Measurements from ENCODE around the gene ZCCHC24.

ZCCHC24 gene

DNA sequence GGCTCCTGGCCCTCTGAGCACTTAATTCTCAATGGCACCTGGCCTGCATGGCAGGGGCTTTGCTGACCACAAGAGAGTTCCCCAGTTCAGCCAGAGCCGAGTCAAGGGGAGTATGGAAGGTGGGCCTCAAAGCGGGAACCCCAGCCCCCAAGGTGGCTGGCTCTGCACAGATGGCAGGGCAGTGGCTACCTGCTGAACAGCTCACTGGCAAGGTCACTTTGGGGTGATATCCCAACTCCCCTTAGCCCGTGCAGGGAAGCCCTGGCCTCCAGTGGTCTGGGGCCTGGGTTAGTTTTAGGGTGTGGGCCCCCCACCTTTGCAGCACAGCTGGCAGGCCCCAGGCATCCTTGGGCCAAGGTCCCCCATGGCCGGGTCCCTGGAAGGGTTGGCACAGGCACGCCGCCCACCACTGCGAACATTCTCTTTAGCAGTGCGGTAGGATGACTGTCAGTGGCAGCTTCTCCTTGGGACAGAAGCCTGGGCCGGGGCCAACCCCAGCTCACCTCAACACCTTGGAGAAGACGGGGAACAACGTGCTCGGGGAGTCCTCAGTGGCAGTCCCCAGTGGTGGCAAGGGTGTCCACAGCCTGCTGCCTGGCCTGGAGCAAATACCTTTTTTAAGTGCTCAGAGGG, 61.3 kb downstream of the ZCCHC24 start:
- DNase-seq (ENCODE audit: low spot score) = no peak

DNA sequence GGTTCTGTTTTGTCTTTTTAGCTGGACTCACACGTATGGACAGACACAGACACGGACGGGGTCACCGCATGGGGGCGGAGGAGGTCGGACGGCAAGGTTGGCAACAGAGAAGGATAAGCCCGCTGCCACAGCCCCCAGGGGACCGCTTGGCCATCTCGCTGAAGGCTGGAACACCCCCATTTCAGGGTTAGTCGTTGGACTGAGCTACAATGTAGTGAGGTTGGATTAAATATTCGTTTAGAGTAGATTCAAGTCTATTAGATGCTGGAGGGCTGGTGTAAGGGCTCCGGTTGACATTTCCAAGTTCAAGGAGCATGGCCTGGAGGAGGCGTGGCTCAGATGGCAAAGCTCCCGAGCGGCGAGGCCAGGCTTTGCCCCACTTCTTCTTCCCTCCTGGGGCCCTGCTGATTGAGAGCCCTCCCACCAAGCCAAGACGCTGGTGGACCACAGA, 62.9 kb downstream of the ZCCHC24 start:
- no peak for DNase-seq (ENCODE audit: low spot score)

DNA sequence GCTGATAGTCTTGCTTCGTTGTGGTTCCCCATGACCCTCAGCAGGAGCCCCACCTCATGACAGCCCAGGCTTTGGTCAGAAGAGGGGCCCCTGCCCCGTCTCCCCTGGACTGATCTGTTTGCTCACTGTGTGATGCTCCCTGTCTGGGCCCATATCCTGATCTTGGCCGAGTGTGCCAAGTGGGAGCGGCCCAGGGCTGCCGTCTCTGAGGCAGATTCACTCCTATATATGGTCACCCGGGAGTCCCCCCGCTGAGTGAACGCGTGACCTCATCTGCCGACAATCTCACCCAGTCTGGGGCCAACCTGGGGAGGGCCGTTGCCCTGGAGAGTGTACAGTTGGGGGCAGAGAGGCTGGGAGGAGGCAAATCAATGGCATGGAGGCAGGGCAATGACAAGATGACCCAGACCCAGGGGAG, 63.6 kb downstream of the ZCCHC24 start:
- peak; percentile 90 for DNase-seq (ENCODE audit: low spot score)

DNA sequence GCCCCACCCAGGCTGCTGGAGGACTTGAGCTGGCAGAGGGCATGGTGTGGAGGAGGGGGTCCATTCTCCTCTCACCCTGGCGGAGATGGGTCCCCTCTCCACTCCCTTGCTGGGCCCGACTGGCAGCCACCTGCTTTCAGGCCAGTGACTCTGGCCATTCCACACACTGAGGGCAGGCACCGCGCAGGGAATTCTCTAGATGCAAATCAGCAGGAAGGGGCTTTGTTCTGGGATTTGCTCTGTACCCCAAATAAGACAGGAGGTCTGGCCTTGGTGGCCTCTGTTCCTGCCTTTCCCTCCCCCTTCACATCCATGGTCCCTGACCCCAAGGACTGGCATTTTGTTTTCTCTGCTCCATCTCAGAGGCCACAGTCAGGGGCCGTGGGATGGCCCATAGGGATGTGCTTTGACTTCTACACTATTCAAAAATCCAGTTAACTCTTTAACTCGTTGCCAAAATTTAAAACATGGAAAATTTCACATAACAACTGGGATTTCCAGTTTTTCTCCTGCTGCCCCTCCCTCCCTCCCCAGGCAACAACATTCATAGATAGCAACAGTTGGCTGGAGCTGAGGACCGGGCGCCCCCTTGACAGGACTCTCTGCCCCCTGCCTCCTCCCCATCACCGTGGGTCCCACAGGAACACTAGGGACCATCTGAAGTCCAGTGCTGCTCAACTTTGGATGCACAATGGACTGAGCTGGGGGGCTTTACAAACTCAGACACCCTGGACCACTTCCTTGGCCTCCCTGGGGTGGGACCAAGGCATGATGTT, 64.3 kb downstream of the ZCCHC24 start:
- no peak for DNase-seq (ENCODE audit: low spot score)

DNA sequence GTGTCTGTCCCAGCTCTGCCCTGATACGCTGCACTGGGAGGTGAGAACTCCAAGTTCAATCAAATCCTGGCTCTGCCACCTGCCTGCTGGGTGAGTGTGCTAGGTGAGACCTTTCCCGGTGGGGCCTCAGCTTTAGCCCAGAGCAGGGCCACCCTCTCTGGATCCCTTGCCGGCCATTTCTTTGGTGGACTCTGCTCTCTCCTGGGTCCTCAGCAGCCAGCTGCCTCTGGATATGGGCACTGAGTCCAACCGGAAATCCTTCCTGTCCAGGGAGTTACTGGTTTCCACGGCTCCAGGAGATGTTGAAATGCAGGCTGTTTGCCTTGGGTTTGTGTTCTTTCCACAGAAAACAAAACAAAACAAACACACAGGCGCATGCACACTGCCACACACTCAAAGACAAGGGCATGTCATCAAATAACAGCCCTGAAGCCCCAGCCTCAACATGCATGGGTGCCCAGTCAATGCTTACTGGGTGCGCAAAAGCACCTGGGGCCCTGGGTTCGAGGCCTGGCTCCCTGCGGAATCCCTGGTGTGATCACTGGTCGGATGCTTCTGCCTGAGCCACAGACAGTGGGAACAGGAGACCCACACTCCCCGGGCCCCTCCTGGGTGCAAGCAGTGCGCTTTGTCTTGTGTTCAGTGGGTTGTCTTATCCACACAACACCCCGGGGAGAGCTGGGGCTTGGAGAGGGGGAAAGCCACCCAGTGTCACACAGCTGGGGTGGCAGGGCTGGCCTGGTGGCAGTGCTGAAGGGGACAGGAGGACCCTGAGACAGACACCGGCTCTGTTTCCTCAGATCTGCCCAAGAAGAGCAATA, 65.1 kb downstream of the ZCCHC24 start:
- peak; percentile 75 for DNase-seq (ENCODE audit: low spot score)

DNA sequence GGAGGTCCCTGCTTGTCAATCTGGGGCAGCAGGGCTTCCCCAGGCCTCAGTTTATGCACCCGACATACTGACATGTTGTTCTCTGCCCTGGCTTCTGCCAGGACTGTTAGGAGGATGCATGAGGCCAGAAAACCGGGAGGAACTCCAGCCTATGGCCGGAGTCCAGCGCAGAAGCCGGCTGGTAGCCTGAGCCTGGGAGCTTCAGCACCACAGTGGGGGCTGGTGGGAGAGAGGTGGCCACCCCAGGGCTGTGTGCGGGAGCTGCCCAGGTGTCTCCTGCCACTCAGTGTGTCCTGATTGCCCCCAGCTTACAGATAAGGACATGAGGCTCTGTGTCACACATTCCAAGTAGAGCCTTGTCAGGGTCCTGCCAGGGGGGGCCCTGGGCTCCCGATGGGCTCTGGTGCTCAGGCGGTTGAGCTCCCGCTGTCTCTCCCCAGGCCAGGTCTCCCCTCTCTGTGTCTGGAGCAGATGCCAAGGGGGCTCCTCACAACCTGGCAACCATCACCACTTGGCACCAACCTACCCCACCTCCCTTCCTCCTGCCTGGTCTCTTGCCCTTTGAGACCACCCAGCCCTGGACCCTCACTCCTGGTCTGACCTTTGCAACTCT, 65.8 kb downstream of the ZCCHC24 start:
- DNase-seq (ENCODE audit: low spot score) = no peak

DNA sequence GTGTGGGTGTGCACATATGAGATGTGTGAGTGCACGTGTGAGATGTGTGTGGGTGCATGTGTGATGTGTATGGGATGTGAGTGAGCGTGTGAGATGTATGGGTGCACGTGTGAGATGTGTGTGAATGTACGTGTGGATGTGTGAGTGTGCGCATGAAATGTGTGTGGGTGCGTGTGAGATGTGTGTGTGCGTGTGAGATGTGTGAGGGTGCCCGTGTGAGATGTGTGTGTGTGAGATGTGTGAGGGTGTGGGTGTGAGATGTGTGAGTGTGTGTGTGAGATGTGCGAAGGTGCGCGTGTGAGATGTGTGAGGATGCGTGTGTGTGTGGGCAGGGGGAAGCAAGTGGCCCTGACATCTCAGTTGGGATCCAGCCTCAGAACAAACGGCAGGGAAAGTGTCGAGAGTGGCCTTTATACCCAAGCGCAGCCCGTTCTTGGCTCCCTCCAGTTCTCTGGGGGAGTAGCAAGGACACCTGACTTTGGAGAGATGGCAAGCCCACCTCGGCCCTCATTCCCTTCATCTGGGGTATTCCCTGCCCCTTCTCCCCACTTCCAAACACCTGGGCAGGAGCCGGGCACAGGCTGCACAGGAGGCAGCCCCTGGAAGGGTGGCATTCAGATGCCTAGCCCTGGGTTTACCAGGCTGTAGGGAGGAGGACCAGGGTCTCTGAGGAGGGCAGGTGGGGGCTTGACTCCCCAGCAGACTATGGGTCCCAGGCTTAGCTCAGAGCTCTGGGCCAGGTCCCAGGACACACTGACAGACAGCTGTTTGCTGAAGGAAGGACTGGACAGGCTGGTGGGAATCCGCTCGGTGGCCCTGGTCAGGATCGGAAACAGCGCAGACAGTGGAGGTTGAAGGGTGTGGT, 66.5 kb downstream of the ZCCHC24 start:
- no peak for DNase-seq (ENCODE audit: low spot score)

DNA sequence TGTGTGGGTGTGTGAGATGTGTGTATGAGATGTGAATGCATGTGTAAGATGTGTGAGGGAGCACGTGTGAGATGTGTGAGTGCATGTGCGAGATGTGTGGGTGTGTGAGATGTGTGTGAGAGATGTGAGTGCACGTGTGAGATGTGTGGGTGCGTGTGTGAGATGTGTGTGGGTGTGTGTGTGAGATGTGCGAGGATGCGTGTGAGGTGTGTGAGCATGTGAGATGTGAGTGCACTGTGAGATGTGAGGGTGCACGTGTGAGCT, 67.1 kb downstream of the ZCCHC24 start:
- no peak for DNase-seq (ENCODE audit: low spot score)

DNA sequence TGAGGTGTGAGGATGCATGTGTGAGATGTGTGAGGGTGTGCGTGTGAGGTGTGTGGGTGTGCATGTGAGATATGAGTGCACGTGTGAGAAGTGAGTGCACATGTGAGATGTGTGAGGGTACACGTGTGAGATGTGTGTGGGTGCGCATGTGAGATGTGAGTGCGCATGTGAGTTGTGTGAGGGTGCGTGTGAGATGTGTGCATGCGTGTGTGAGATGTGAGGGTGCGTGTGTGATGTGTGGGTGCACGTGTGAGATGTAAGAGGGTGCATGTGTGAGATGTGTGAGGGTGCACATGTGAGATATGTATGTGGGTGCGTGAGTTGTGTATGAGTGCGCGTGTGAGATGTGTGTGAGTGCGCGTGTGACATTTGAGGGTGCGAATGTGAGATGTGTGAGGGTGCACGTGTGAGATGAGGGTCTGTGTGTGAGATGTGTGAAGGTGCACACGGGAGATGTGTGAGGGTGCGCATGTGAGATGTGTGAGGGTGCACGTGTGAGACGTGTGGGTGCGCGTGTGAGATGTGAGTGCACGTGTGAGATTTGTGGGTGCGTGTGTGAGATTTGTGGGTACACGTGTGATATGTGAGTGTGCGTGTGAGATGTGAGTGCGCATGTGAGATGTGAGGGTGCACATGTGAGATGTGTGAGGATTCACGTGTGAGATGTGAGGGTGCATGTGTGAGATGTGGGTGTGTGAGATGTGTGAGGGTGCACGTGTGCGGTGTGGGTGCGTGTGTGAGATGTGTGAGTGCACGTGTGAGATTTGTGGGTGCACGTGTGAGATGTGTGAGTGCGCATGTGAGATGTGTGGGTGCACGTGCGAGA, 67.7 kb downstream of the ZCCHC24 start:
- no peak for DNase-seq (ENCODE audit: low spot score)

DNA sequence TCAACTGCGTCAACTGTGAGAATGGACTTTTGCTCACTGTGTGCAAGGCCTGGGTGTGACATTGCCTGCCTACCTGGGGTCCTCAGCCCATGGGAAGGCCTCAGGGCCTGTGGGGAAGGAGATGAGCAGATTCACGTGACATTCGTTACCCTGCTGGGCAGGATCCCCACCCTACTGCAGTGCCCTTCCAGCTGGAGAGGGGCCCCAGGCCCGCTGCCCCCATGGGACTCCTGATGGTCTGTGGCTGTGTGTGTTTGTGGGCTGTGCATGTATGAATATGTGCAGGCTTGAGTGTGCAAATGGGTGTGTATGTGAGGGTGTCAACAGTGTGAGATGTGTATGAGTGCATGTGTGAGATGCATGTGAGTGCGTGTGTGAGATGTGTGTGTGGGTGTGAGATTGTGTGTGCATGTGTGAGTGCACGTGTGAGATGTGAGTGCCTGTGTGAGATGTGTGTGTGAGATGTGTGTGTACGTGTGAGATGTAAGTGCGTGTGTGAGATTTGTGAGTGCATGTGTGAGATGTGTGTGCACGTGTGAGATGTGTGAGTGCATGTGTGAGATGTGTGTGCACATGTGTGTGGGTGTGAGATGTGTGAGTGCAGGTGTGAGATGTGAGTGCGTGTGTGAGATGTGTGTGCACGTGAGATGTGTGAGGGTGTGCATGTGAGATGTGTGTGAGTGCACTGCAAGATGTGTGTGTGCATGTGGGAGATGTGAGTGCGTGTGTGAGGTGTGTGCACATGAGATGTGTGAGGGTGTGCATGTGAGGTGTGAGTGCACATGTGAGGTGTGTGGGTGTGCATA, 68.5 kb downstream of the ZCCHC24 start:
- no peak for DNase-seq (ENCODE audit: low spot score)

DNA sequence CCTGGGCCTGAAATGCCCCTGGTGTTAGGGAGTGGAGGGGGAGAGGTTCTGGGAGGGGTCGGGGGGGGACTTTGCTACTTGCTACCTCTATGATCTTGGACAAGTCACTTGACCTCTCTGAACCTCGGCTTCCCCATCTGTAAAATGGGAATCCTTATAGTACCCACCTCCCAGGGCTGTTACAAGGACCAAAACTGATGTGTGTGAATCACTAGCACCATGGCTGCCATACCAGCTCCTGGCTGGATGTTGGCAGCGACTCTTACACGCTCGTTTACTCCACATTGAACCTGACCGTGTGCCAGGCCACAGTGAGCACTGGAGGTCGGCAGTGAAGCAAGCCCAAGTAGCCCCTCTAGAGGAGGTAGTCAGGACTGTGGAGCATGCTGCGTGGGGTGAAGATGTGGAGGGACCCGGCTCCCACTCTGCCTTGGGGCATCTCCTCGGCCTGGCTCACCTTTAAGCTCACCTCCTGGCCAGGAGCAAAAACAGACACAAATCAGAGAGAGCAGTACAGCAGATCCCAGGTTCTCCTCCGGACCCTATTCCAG, 69.3 kb downstream of the ZCCHC24 start:
- DNase-seq (ENCODE audit: low spot score) = no peak

DNA sequence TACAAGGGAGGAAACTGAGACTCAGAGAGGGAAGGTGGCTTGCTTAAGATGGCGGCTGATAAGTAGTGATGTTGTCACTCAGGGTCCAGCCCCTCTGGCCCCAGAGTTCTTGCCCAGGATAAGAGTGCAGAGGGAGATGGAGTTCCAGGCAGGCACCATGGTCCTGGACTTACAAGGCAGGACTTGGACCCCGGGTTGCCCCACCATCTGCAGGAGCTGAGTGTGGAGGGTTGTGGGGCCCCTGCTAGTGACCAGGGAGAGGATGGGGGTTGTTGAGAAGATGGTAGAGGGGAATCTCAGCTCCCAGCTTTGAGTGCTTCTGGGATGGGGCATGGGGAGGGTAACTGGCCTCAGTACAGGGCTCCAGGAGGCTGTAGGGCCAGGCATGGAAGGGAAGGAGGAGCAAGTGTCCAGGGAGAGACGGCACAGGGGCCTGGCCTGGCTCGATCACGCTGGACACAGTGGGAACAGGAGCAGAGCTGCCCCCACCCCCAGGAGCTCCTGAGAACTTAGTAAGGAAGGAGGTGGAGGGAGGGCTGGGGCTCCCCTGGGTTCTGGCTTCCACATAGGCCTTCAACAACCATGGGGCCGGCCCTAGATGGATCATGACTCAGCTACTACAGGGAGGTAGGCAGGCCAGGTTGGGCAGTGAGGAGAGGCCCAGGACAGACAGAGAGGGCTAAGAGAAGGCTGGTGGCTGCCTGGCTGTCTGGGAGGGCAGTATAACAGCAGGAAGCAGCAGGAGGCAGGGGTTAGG, 69.9 kb downstream of the ZCCHC24 start:
- DNase-seq (ENCODE audit: low spot score) = no peak

DNA sequence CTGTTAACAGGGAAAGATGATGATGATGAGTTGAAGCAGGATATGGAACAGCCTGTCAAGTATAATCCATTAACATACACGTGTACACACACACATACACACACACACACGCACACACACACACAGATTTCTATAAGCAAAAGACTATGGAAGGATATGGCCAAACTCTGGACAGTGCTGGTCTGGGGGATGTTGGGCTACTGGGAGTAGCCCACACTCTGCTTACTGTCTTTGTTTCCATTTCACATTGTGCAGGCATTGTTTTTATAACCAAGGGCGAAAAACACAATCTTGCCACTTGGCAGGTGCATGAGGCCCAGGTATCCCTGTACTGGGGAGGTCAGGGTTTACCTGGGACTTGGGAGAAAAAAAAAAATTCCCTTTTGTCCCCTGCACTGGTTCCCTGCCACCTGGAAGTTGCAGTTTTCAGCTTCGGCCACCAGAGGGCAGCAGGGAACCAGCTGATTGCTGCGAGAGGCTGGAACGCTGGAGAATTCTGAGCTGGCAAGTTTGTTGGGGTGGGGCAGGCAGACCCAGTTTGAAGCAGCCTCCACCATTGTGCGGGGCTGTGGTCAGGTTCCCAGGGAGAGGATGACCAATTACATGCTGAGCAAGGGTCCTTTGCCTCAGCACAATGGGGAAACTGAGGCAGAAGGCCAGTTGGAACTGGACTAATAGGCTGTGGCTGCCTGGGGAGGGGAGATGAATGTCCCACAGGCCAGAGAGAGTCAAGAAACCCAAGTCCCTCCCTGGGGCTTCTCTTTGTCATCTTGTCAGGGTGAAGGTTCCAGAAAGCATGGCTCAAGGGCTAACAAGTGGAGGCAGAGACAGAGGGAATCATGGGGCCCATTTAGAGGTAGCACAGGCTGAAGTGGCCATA, 70.9 kb downstream of the ZCCHC24 start:
- peak; percentile 85 for DNase-seq (ENCODE audit: low spot score)

DNA sequence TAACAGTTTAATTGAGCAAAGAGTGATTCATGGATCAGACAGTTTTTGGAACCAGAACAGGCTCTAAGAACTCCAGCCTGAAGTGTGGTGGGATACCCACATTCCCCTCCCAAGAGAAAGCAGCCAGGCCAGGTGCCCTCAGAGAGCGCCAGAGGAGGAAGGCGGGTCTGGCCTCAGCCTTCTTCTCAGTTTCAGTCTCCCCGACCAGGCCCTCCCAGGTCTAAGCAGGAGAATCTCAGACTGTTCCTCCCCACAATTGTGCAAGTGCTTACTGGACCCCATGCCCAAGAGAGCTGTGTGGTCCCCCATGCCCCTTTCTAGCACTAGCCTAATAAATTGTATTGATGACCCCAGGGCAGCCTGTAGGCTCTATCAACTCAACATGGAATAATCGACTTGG, 72.6 kb downstream of the ZCCHC24 start:
- DNase-seq (ENCODE audit: low spot score) = no peak

DNA sequence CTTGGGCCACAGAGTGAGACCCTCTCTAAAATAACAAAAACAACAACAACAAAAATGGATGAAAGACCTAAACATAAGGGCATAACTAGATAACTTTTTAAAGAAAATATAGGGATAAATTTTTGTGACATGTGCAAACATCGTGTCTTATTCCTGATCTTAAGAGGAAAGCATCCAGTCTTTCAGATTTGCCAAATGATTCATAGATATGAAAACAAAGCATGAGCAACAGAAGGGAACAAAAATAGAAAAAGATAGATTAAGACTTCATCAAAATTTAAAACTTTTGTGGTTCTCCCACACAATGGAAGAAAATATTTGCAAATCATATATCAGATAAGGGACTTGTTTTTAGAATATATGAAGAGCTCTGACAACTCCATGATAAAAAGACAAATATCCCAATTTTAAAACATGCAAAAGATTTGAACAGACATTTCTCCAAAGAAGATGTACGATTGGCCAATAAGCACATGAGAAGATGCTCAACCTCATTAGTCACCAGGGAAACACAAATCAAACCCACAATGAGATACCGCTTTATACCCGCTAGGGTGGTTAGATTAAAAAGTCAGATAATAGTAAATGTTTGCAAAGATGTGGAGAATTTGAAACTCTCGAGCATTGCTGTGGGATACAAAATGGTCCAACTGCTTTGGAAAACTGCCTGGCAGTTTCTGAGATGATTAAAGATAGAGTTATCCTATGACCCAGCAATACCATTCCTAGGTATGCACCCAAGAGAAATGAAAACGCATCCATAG, 77.8 kb downstream of the ZCCHC24 start:
- DNase-seq (ENCODE audit: low spot score) = no peak

DNA sequence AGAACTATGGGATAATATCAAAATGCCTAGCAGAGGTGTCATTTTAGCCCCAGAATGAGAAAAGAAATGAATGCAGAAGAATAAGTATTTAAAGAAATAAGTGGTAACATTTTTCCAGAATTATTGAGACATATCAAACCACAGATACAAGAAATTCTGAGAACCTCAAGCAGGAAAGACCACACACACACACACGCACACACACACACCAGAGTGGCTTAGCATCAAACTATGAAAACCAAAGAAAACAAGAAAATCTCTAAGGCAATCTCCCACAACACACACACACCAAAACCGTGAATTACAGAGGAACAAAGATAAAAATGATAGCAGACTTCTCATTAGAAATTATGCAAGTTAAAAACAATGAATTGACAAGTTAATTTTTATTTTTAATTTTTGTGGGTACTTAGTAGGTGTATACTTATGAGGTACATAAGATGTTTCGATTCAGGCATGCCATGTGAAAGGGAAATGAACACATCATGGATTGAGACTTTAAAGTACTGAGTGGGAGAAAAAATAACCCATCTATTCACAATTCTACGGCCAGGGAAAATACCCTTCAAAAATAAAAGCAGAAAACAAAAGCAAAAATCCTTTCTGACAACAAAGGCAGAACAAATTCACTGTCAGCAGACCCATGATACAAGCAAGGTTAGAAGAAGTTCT, 83.6 kb downstream of the ZCCHC24 start:
- DNase-seq (ENCODE audit: low spot score) = no peak
